Activated T-helper 1 cell treated with anti-CD3 and anti-CD28 coated beads, Interleukin-12 subunit alpha, Interleukin-12 subunit beta, Interleukin-2, Interleukin-4 antibody, amounts not matched to agents 30 ng/mL and 10 ng/mL and 1 ng/mL, durations not matched to agents 14 hours and 24 hours and 36 hours (primary cell): Measurements from ENCODE around the gene RPP21. TPM values are rescaled to one million over a fixed set of nuclear protein-coding genes. Genes with fewer than 3 reads are reported as not detected.
A peak's percentile ranks its signal among the peaks of the same experiment; 100 is the strongest.

Experiments used
- DNase-seq: peaks from one replicate; pipeline ENCODE4 v3.0.0; 2021; ENCODE audit warnings: low spot score
- H3K27ac Mint-ChIP-seq: one replicate; pipeline ENCODE4 v1.8.0; 2021; ENCODE audit warnings: mild to moderate bottlenecking, mixed read lengths
- H3K27me3 Mint-ChIP-seq: one replicate; pipeline ENCODE4 v1.8.0; 2022; ENCODE audit warnings: mild to moderate bottlenecking, moderate library complexity, mixed read lengths; ENCODE audit not compliant: insufficient read depth
- H3K36me3 Mint-ChIP-seq: one replicate; pipeline ENCODE4 v1.8.0; 2021; ENCODE audit warnings: low read depth, mixed read lengths
- H3K4me1 Mint-ChIP-seq: one replicate; pipeline ENCODE4 v1.8.0; 2021; ENCODE audit warnings: low read depth, mixed read lengths
- H3K4me3 Mint-ChIP-seq: one replicate; pipeline ENCODE4 v1.8.0; 2021; ENCODE audit warnings: mild to moderate bottlenecking, moderate library complexity, mixed read lengths
- H3K9me3 Mint-ChIP-seq: one replicate; pipeline ENCODE4 v1.8.0; 2021; ENCODE audit warnings: mixed read lengths
- intact Hi-C: fragments of 100-400 bp; cut with micrococcal nuclease; formaldehyde crosslinking; loops from one replicate; pipeline ENCODE4 v1.15.1; 2024
- total RNA-seq: library from RNA; stranded (reverse); gene quantifications from 2 replicates; pipeline ENCODE4 v1.2.3, GENCODE V29; 2022

Gene RPP21
- total RNA-seq, 1 donor from 2014 or later = 62.8 TPM

DNA sequence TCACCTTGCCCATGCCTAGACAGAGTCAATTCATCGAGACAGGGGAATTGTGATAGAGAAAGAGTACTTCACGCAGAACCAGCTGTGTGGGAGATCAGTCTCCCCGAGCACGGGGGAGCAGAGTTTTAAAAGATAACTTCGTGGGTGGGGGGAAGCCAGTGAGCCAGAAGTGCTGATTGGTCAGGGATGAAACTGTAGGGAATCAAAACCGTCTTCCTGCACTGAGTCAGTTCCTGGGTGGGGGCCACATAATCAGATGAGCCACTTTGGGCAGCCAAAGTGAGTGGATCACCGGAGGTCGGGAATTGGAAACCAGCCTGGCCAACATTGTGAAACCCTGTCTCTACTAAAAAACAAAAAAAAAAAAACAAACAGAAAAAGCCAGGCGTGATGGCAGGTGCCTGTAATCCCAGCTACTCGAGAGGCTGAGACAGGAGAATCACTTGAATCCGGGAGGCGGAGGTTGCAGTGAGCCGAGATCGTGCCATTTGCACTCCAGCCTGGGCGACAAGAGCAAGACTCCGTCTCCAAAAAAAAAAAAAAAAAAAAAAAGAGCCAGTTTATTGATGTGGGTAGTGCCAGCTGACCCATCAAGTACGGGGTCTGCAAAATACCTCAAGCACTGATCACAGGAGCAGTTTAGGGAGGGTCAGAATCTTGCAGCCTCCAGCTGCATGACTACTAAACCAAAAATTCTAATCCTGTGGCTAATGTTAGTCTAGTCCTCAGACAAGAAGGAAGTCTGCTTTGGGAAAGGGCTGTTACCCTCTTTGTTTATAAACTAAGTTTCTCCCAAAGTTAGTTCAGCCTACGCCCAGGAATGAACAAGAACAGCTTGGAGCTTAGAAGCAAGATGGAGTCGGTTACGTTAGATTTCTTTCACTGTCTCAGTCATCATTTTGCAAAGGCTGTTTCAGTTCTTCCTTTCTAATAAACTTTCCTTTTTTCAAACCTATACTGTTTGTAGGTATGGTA lies 22.1 kb upstream of the RPP21 start:
- intact Hi-C loops = loop anchor here (10.0 kb wide), 1 partner anchor 362 kb away; the partner anchor contains the start of gene PPP1R18
- H3K36me3 Mint-ChIP-seq = peaks cover 38% of the 10 kb centered on the region
- no peak for DNase-seq
- H3K9me3 Mint-ChIP-seq = no peaks in the 10 kb centered on the region
- peak overlapping the region; percentile 49 for H3K4me3 Mint-ChIP-seq
- H3K27ac Mint-ChIP-seq = peak overlapping the region; percentile 53
- no peaks in the 10 kb centered on the region for H3K27me3 Mint-ChIP-seq
- H3K4me1 Mint-ChIP-seq = peaks cover 84% of the 10 kb centered on the region

DNA sequence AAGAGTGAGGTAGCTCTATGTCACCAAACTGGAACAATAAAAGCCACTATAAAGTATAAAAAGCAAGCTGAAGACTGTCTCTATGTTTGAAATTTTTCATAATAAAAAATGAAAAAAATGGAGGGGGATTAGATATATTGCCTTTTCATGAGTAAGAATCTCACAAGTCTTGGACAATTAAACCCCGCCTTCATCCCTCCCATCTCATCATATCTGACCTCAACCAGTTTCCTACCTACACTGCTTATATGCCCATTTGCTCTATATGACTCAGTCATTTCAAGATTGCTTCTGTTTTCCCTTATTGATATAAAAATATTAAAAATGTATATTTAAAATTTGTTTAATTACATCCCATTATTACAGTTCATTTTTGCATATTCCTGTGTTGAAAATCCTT lies 21.1 kb upstream of the RPP21 start:
- Mint-ChIP-seq H3K27me3 (no peaks in the 10 kb centered on the region), H3K27ac (no peak overlapping the region), H3K4me3 (no peak overlapping the region), H3K4me1 (peaks cover 78% of the 10 kb centered on the region), H3K9me3 (no peaks in the 10 kb centered on the region), H3K36me3 (peaks cover 35% of the 10 kb centered on the region)
- DNase-seq = no peak
- intact Hi-C loops = loop anchor here (10.0 kb wide), 1 partner anchor 361 kb away; the partner anchor contains the start of gene PPP1R18

DNA sequence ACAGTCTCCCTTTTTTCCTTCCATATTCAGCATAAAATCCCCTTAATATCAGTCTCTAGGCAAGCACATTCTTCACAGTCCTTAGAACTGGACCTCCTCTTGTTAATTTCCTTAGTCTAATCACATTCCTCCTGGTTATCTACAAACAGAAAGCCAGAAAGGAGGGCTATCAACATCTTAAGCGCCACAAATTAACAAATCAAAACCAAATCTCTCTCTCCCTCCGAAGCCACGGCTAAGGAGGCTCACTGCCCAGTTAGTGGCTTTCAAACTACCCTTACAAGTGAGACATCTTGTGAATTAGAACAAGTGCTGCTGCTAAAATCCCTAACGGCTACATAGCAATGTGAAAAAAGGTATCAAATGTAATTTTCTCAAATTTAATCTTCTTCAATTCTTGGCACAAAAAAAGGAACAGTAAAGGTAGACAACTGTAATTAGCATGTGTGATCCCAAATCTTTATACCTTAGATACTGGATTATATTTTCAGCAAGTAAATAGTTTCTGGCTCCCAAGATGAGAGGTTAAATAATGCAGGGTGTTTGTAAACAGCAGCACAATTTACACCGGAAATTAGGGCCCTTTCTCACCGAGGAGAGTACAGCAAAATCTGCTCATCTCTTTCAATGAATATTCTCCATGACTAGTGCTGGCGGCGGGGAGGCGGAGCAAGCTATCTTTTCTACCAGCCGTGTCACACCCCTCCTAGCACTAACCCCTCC lies 19.6 kb upstream of the RPP21 start:
- H3K27ac Mint-ChIP-seq = peak overlapping the region; percentile 100
- no peaks in the 10 kb centered on the region for H3K9me3 Mint-ChIP-seq
- peaks cover 67% of the 10 kb centered on the region for H3K4me1 Mint-ChIP-seq
- peaks cover 36% of the 10 kb centered on the region for H3K36me3 Mint-ChIP-seq
- no peaks in the 10 kb centered on the region for H3K27me3 Mint-ChIP-seq
- peak; percentile 76 for DNase-seq
- intact Hi-C loops = loop anchor here (1.0 to 10.0 kb wide), 7 partner anchors 8 to 1852 kb away; partner anchors contain the start of genes AGPAT1, GNL1, PPP1R18 and PRR3
- peak overlapping the region; percentile 99 for H3K4me3 Mint-ChIP-seq

DNA sequence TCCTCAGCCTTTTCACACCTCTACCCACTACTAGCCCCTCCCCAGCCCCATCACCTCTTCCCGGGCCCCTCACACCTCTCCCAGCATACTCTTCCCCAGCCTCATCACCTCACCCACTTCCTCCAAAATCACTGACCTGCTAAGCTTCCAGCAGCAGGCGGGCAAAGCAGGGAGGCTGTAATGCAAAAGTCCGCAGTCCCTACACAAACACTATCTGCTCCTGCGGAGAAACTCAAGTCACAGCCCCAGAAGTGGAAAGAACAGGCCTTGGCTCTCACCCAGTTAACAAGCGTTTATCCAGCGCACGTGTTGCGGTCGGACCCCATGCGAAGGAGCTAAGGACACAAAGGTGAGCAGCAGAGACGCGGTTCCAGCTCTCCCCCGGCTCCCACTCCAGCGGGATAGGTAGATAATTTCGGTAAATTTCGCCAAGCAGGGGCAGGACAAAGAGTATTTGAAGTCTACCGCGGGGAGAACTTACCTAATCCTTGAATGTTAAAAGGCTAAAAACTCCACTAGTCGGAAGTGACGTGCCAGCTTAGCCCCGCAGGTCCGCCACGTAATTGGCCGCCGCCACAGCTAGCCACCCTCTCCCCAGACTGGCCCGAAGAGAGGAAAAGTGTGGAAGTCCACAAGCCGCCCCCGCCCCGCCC lies 19.0 kb upstream of the RPP21 start:
- peak; percentile 72 for DNase-seq
- intact Hi-C loops = loop anchor here (1.0 to 10.0 kb wide), 11 partner anchors 9 to 1851 kb away; partner anchors contain the start of genes AGPAT1, GNL1, MRPS18B and PPP1R10
- peaks cover 36% of the 10 kb centered on the region for H3K36me3 Mint-ChIP-seq

DNA sequence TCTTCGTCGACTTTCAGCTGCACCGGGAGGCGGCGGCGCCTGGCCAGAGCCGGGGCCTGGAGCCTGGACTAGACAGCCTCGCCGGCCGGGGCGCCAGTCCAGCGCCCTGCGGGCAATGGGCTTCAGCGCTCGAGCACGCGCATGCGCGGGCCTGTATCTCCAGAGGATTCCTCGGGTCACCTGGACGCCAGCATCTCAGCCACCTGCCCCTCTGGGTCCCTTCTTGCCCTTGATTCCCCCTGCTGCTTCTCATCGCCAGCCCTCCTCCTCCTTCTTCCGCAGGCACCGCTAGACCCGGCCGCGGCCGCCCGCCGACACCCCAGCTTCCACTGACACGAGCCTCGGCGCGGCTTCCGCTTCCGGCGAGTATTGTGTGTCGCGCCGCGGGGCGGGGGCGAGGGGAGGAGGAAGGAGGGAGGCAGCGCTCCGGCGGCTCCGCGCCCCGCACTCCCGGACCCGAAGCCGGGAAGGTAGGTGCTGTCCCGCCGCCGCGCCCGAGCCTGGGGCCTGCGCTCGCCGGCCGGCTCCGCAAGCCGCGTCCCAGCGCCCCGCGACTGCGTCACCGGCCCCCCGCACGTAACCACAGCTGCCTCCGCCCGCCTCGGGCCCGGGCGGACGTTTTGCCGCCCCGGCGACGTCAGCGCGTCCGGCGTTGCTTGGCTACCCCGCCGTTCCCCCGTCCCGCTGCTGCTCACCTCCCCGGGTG lies 18.3 kb upstream of the RPP21 start, which contains the start of gene TRIM39:
TSS of gene TRIM39 (plus strand) at position 402 of the 706 bp plus-strand sequence. CDS start 2,391 bp downstream, outside the sequence.
- intact Hi-C loops = loop anchor here (1.0 to 10.0 kb wide), 8 partner anchors 68 to 1851 kb away; partner anchors contain the start of genes AGPAT1, GNL1, MRPS18B and PPP1R10
- H3K27ac Mint-ChIP-seq = peak within 1 kb of the TSS; percentile 100
- no peaks in the 10 kb centered on the region for H3K27me3 Mint-ChIP-seq
- peak; percentile 85 for DNase-seq
- peaks cover 55% of the 10 kb centered on the region for H3K4me1 Mint-ChIP-seq
- H3K4me3 Mint-ChIP-seq = peak within 1 kb of the TSS; percentile 99
- H3K9me3 Mint-ChIP-seq = no peaks in the 10 kb centered on the region
- peaks cover 37% of the 10 kb centered on the region for H3K36me3 Mint-ChIP-seq

More for the DNA sequence above, 19.0 kb upstream of the RPP21 start:
- Mint-ChIP-seq H3K4me3 (peak overlapping the region; percentile 99), H3K4me1 (peaks cover 61% of the 10 kb centered on the region), H3K9me3 (no peaks in the 10 kb centered on the region), H3K27me3 (no peaks in the 10 kb centered on the region), H3K27ac (peak overlapping the region; percentile 100)

DNA sequence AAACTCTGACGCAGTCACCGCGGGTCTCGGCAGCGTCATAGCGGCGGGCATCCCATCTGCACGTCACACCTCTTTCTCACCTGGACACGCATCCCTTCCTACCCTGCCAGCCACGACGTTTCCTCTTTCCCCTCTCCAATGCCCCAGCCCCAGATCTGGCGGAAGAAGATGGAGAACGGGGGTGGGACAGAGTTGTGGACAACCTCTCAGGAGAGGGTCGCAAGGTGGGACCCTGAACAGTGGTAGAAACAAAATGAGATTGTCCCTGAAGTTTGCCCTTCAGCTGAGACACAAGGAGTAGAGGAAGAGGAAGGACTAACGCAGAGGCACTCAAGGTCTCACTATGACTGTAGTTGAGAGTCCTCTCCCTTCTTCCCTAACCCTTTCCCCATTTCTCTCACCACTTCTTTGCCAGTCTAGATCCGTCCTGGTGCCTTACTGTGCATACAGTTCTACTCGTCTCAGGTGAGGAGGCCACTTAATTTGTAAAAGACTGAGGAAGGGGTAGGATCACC lies 17.7 kb upstream of the RPP21 start:
- no peak for DNase-seq
- Mint-ChIP-seq H3K9me3 (no peaks in the 10 kb centered on the region), H3K4me1 (peaks cover 48% of the 10 kb centered on the region), H3K36me3 (peaks cover 36% of the 10 kb centered on the region), H3K4me3 (peak overlapping the region; percentile 97), H3K27ac (peak overlapping the region; percentile 93), H3K27me3 (no peaks in the 10 kb centered on the region)
- intact Hi-C loops = loop anchor here (2.0 to 10.0 kb wide), 5 partner anchors 68 to 1850 kb away; partner anchors contain the start of genes AGPAT1, GNL1, PPP1R18 and PRR3

DNA sequence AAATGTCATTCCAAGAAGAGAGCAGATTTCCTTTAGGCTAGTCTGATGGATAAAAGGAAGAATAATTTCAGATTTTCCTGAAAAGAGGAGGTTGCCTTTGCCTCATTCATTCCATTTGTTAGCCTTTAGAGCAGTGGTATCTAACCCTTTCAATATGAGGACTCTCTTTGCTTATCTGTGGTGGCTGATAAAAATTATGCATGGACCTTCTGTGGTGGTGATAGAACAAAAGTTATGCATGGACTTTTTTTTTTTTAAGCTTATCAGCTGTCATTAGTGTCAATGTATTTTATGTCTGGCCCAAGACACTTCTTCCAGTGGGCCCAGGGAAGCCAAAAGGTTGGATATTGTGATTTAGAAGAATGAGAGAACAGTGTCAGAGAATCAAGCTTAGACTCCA lies 16.6 kb upstream of the RPP21 start:
- Mint-ChIP-seq H3K4me3 (peak overlapping the region; percentile 97), H3K27ac (no peak overlapping the region), H3K9me3 (no peaks in the 10 kb centered on the region), H3K4me1 (peaks cover 40% of the 10 kb centered on the region), H3K27me3 (no peaks in the 10 kb centered on the region), H3K36me3 (peaks cover 34% of the 10 kb centered on the region)
- no peak for DNase-seq
- intact Hi-C loops = loop anchor here (5.0 to 10.0 kb wide), 4 partner anchors 229 to 1849 kb away; partner anchors contain the start of genes AGPAT1, GNL1, PPP1R18 and PRR3

DNA sequence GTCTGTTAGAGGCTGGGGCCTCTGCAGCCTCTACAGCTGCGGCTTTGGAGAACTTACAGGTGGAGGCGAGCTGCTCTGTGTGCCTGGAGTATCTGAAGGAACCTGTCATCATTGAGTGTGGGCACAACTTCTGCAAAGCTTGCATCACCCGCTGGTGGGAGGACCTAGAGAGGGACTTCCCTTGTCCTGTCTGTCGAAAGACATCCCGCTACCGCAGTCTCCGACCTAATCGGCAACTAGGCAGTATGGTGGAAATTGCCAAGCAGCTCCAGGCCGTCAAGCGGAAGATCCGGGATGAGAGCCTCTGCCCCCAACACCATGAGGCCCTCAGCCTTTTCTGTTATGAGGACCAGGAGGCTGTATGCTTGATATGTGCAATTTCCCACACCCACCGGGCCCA lies 15.6 kb upstream of the RPP21 start:
- no peak overlapping the region for H3K27ac Mint-ChIP-seq

DNA sequence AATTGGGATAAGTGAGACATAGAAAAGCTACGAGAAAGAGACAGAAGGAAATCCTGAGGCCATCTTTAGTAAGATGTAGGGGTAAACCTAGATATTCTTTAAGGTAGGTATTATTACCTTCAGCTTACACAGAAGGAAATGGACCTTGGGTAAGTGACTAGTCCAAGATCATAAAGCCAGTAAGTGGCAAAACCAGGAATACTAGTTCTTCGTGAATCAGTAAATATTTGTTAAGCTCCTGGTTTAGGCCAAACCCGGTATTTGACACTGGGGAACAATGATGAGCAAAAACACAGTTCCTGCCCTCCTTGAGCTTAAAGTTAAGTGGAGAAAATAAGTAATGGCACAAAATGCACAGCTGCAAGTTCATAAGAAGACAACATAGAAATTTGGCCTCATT lies 13.0 kb upstream of the RPP21 start:
- Mint-ChIP-seq H3K4me1 (peaks cover 12% of the 10 kb centered on the region), H3K27me3 (no peaks in the 10 kb centered on the region), H3K27ac (no peak overlapping the region), H3K4me3 (no peak overlapping the region), H3K9me3 (no peaks in the 10 kb centered on the region), H3K36me3 (peaks cover 43% of the 10 kb centered on the region)
- intact Hi-C loops = no loop called here
- no peak for DNase-seq

More for the DNA sequence above, 15.6 kb upstream of the RPP21 start:
- Mint-ChIP-seq H3K36me3 (peaks cover 37% of the 10 kb centered on the region), H3K4me1 (peaks cover 30% of the 10 kb centered on the region), H3K9me3 (no peaks in the 10 kb centered on the region), H3K27me3 (no peaks in the 10 kb centered on the region), H3K4me3 (no peak overlapping the region)
- intact Hi-C loops = loop anchor here (5.0 to 10.0 kb wide), 4 partner anchors 228 to 1848 kb away; partner anchors contain the start of genes AGPAT1, GNL1, PPP1R18 and PRR3
- no peak for DNase-seq

DNA sequence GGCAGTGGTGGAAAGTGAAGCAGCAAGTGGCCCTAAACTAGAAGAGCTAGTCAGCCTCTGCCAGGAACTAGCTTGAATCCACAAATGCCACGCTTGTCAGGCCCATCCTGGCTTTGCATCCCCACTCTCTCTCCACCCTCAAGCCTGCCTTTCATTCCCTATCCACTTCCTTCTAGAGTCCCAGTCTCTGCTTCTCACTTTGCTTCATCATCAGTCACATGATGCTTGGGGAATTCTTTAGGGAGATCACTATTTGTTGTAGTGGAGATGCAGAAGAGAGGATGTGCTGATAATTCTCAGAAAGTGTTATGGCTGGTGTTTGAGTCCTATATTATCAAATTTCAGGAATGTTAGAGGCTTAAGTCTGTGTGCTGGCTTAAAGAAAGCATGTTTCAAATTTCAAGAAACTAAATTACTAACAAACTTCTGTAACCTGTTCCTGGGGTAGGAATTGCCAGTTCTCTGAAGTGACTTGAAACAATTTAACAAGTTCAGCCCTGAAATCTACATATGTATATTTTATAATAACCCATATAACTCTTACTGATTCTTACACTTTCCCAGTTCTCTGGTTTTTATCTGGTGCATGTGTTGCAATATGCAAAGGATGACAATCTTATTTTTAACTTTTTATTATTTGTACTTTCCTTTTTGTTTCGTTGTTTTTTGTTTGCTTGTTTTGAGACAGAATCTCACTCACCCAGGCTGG lies 10.7 kb upstream of the RPP21 start:
- no peaks in the 10 kb centered on the region for H3K4me1 Mint-ChIP-seq
- no peak overlapping the region for H3K27ac Mint-ChIP-seq
- no peak for DNase-seq
- H3K9me3 Mint-ChIP-seq = no peaks in the 10 kb centered on the region
- no peaks in the 10 kb centered on the region for H3K27me3 Mint-ChIP-seq
- intact Hi-C loops = no loop called here
- H3K4me3 Mint-ChIP-seq = no peak overlapping the region
- peaks cover 49% of the 10 kb centered on the region for H3K36me3 Mint-ChIP-seq

DNA sequence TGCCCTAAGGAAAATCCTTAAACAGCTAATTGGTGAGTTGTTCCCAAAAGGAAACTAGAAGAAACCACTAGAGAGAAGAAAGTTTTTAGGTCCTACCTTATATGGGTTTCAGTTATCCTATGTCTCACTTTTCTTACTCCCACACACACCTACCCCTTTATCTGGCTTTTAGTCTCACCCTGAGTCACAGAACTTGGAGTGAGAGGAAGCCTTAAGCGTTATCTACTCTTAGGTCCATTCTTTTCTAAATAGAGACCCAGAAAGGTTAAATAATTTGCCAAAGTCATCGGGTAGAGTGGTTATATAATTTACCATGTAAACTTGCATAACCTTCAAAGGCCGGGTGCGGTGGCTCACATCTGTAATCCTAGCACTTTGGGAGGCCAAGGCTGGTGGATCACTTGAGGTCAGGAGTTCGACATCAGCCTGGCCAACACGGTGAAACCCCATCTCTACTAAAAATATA lies 4.3 kb upstream of the RPP21 start:
- H3K27ac Mint-ChIP-seq = no peak overlapping the region

More for the DNA sequence above, 4.3 kb upstream of the RPP21 start:
- Mint-ChIP-seq H3K9me3 (no peaks in the 10 kb centered on the region), H3K36me3 (peaks cover 42% of the 10 kb centered on the region), H3K4me1 (peaks cover 18% of the 10 kb centered on the region), H3K27me3 (peaks cover 2% of the 10 kb centered on the region), H3K4me3 (no peak overlapping the region)
- intact Hi-C loops = no loop called here
- DNase-seq = no peak
